Hepatocyte (in vitro differentiated cells): ENCODE results near the gene GBP2. TPM values are rescaled to one million over a fixed set of nuclear protein-coding genes. Genes with fewer than 3 reads are reported as not detected.

Source experiments
- DNase-seq: peaks from one replicate; pipeline ENCODE4 v3.0.0-alpha.2; 2016; ENCODE audit warnings: low spot score
- H2AFZ ChIP-seq: fragments of 200-600 bp; sonication (generic); 2 replicates; pipeline ENCODE4 v1.6.0; 2016; ENCODE audit warnings: antibody characterized with exemption, mild to moderate bottlenecking
- H3K27ac ChIP-seq: fragments of 200-600 bp; sonication (generic); 2 replicates; pipeline ENCODE4 v1.5.1; 2016; ENCODE audit warnings: mild to moderate bottlenecking
- H3K27me3 ChIP-seq: fragments of 200-600 bp; sonication (generic); 2 replicates; pipeline ENCODE4 v1.6.1; 2016
- H3K36me3 ChIP-seq: fragments of 200-600 bp; sonication (generic); replicated peaks from 2 replicates; pipeline ENCODE4 v1.5.1; 2016; ENCODE audit warnings: low read depth; ENCODE audit not compliant: insufficient read depth
- H3K4me1 ChIP-seq: fragments of 200-600 bp; sonication (generic); 2 replicates; pipeline ENCODE4 v1.5.1; 2016; ENCODE audit warnings: mild to moderate bottlenecking, moderate library complexity; ENCODE audit not compliant: insufficient read depth
- H3K4me2 ChIP-seq: fragments of 200-600 bp; sonication (generic); 2 replicates; pipeline ENCODE4 v1.6.0; 2016
- H3K4me3 ChIP-seq: fragments of 200-600 bp; sonication (generic); 2 replicates; pipeline ENCODE4 v1.5.1; 2016; ENCODE audit warnings: mild to moderate bottlenecking
- H3K79me2 ChIP-seq: fragments of 200-600 bp; sonication (generic); 2 replicates; pipeline ENCODE4 v1.6.0; 2017; ENCODE audit warnings: mild to moderate bottlenecking
- H3K9me2 ChIP-seq: fragments of 200-600 bp; sonication (generic); replicated peaks from 2 replicates; pipeline ENCODE4 v1.6.0; 2017; ENCODE audit warnings: mild to moderate bottlenecking; ENCODE audit not compliant: insufficient read depth
- H3K9me3 ChIP-seq: fragments of 200-600 bp; sonication (generic); 2 replicates; pipeline ENCODE4 v1.5.1; 2016; ENCODE audit warnings: low read depth, mild to moderate bottlenecking
- H4K20me1 ChIP-seq: fragments of 200-600 bp; sonication (generic); 2 replicates; pipeline ENCODE4 v1.6.0; 2016; ENCODE audit warnings: mild to moderate bottlenecking; ENCODE audit not compliant: insufficient read depth, poor library complexity, severe bottlenecking
- EZH2 ChIP-seq: fragments of 200-600 bp; sonication (generic); IDR thresholded peaks from 2 replicates; pipeline ENCODE4 v1.6.1; 2016; ENCODE audit warnings: antibody characterized with exemption, mild to moderate bottlenecking, borderline replicate concordance
- EZH2phosphoT487 ChIP-seq: fragments of 200-600 bp; sonication (generic); IDR thresholded peaks from one replicate; pipeline ENCODE4 v1.6.1; 2018; ENCODE audit warnings: antibody characterized with exemption, mild to moderate bottlenecking, low read depth, moderate library complexity; ENCODE audit not compliant: unreplicated experiment, severe bottlenecking
- WGBS: methylation state at CpG from one replicate; pipeline ENCODE4 v1.1.6; 2016; ENCODE audit warnings: low lambda C conversion rate; ENCODE audit errors: missing lambda C conversion rate; 5-methylcytosine and 5-hydroxymethylcytosine counted together
- polyA plus RNA-seq: library from polyadenylated mRNA; unstranded; fragments of >200 nt; fragmentation: Nextera tagmentation; extraction: Ambion mirVana; gene quantifications from 2 replicates; pipeline ENCODE4 v1.2.1, GENCODE V29; 2016
- total RNA-seq: library from RNA; depleted of rRNA; stranded (reverse); fragments of >200 nt; gene quantifications from 2 replicates; pipeline ENCODE4 v1.2.3, GENCODE V29; 2014
- TF ChIP-seq, protein P1 (sequence below): fragments of 200-600 bp; sonication (generic); IDR thresholded peaks from 2 replicates; pipeline ENCODE4 v1.5.1; 2016; ENCODE audit warnings: antibody characterized with exemption, mild to moderate bottlenecking; ENCODE audit not compliant: poor library complexity

Gene GBP2
- total and polyA plus RNA-seq, 2 experiments from 2014 or later, result 11.0 to 31.7 TPM

DNA sequence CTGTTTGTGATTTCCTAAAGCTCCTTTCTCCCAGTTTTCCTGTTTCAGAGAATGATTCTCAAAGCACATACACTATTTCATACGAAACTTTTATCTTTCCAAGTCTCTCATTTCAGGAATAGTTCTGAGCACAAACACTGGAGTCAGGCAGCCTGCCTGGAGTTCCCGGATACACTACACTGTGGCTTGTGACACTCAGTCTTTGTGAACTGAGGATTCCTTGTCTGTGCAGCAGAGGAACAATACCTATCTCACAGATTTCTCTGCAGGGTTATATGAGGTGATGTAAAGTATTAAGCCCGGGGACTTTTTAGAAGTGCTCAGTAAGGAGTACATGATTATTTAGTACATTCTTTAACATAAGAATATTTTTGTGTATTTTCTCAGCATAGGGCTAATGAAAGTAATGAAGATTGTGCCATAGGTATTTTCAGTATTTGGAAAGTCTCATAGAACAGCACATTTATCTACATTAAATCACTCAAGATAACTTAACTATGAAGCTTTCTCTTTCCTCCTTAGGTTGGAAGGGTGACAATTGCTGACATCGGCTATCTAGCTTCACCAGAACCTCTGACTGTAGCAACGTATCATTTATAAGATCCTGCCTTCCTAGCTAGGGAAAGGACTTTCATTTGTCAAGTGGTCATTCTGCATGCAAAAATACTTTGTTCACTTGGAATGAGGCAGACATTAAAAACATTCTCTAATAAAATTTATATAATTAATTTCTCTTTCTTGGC lies 12.9 kb downstream of the GBP2 start:
- no peaks in the 10 kb centered on the region for H3K36me3 ChIP-seq
- H3K9me3 ChIP-seq, result no peaks in the 10 kb centered on the region

DNA sequence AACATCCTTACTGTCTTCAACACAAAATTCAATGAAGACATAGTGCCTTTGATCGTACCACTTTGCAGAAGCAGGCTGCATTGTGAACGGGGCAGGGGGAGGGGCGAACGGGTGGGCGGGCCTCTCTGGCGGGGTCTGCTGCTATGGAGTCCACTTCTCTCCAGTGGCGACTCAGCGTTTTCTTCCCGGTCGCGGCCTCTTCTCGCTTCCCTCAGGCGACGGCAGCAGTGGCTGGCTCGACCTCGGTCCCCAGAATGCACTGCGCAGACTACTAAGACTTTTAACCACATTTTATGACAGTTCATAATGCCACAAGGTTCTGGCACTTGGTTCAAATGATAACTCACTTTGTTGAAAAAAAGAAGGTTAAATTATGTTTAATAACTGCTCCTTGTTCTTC lies 21.2 kb downstream of the GBP2 start:
- Histone ChIP-seq H3K4me3 (no peak overlapping the region), H4K20me1 (no peaks in the 10 kb centered on the region), H3K36me3 (no peaks in the 10 kb centered on the region), H3K79me2 (no peaks in the 10 kb centered on the region), H3K9me2 (no peaks in the 10 kb centered on the region), H2AFZ (no peak overlapping the region), H3K4me1 (no peaks in the 10 kb centered on the region), H3K9me3 (no peaks in the 10 kb centered on the region), H3K4me2 (no peak overlapping the region), H3K27ac (no peak overlapping the region), H3K27me3 (no peaks in the 10 kb centered on the region)
- DNase-seq, result no peak
- TF ChIP-seq, protein P1, sequence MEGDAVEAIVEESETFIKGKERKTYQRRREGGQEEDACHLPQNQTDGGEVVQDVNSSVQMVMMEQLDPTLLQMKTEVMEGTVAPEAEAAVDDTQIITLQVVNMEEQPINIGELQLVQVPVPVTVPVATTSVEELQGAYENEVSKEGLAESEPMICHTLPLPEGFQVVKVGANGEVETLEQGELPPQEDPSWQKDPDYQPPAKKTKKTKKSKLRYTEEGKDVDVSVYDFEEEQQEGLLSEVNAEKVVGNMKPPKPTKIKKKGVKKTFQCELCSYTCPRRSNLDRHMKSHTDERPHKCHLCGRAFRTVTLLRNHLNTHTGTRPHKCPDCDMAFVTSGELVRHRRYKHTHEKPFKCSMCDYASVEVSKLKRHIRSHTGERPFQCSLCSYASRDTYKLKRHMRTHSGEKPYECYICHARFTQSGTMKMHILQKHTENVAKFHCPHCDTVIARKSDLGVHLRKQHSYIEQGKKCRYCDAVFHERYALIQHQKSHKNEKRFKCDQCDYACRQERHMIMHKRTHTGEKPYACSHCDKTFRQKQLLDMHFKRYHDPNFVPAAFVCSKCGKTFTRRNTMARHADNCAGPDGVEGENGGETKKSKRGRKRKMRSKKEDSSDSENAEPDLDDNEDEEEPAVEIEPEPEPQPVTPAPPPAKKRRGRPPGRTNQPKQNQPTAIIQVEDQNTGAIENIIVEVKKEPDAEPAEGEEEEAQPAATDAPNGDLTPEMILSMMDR, result no peak
- TF ChIP-seq EZH2phosphoT487, result no peak
- no peak for TF ChIP-seq EZH2
- WGBS, result 90% methylated on average over 14 of the region's 17 CpGs

More for the DNA sequence above, 12.9 kb downstream of the GBP2 start:
- 85% methylated on average over 5 of the region's 5 CpGs for WGBS
- no peak overlapping the region for H2AFZ ChIP-seq
- H3K4me1 ChIP-seq, result no peaks in the 10 kb centered on the region
- no peaks in the 10 kb centered on the region for H3K9me2 ChIP-seq
- H3K27me3 ChIP-seq, result no peaks in the 10 kb centered on the region
- no peak overlapping the region for H3K27ac ChIP-seq
- H4K20me1 ChIP-seq, result no peaks in the 10 kb centered on the region
- DNase-seq, result no peak
- H3K79me2 ChIP-seq, result no peaks in the 10 kb centered on the region
- H3K4me3 ChIP-seq, result no peak overlapping the region
- TF ChIP-seq, protein P1, result no peak
- no peak for TF ChIP-seq EZH2
- TF ChIP-seq EZH2phosphoT487, result no peak
- no peak overlapping the region for H3K4me2 ChIP-seq

DNA sequence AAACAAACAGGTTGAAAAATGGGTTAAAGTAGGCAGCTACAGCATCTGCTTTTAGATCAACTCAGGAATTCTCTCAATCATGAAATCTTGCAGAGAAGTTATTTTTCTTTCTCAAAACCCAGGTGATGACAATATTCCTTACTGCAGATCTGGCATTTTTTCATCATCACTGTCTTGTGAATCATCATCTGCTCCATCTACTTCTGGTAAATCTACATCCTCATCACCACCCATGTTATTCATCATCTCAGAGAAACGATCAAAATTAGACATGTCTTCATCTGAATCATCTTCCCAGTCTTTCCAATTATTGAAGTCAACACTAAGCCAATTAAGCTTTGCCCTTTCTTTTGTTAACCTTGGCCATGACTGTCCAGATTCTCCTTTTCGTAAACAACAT lies 21.8 kb downstream of the GBP2 start:
- H3K4me1 ChIP-seq, result no peaks in the 10 kb centered on the region
- DNase-seq, result no peak
- no peaks in the 10 kb centered on the region for H3K79me2 ChIP-seq
- TF ChIP-seq, protein P1, result no peak
- TF ChIP-seq EZH2phosphoT487, result no peak
- TF ChIP-seq EZH2, result no peak
- no peak overlapping the region for H3K27ac ChIP-seq
- H3K9me3 ChIP-seq, result no peaks in the 10 kb centered on the region
- H2AFZ ChIP-seq, result no peak overlapping the region
- no peak overlapping the region for H3K4me3 ChIP-seq
- no peaks in the 10 kb centered on the region for H3K9me2 ChIP-seq
- H3K27me3 ChIP-seq, result no peaks in the 10 kb centered on the region
- H3K4me2 ChIP-seq, result no peak overlapping the region
- H3K36me3 ChIP-seq, result no peaks in the 10 kb centered on the region
- H4K20me1 ChIP-seq, result no peaks in the 10 kb centered on the region
- WGBS, result 98% methylated on average over 2 of the region's 2 CpGs
